Measurements from ENCODE around the gene ARHGAP24.

The ARHGAP24 gene

GRCh38 chr4:85867271-85867670, 392.3 kb downstream of the ARHGAP24 start:
- H2AFZ ChIP-seq (ENCODE audit: low read depth, low read length, severe bottlenecking) = no peak overlapping the region
- no peaks in the 10 kb centered on the region for H3K36me3 ChIP-seq (ENCODE audit: low read length)
- H3K9me2 ChIP-seq (replicated peaks; ENCODE audit: insufficient read depth, low read length) = no peaks in the 10 kb centered on the region
- no peaks in the 10 kb centered on the region for H3F3A ChIP-seq (ENCODE audit: insufficient read depth)
- H3K27me3 ChIP-seq (ENCODE audit: low read length) = no peaks in the 10 kb centered on the region
- no peaks in the 10 kb centered on the region for H3K79me2 ChIP-seq (ENCODE audit: insufficient read depth, low read length)
- H3K4me2 ChIP-seq (ENCODE audit: low read depth, low read length, poor library complexity, severe bottlenecking) = no peak overlapping the region
- H4K20me1 ChIP-seq (ENCODE audit: low read depth, low read length) = no peaks in the 10 kb centered on the region
- no peak overlapping the region for H3K4me3 ChIP-seq (ENCODE audit: insufficient read depth, low read length, poor library complexity, severe bottlenecking)
- no peaks in the 10 kb centered on the region for H3K9me3 ChIP-seq (ENCODE audit: insufficient read depth, low read length)
- TF ChIP-seq CTCF (IDR thresholded peaks at IDR 0.05; ENCODE audit: insufficient read depth, low read length, poor library complexity, severe bottlenecking) (no peak), EZH2phosphoT487 (conservative IDR thresholded peaks at IDR 0.05; ENCODE audit: low read length) (no peak)
- no peak overlapping the region for H3K9ac ChIP-seq (ENCODE audit: low read length)
- H3K27ac ChIP-seq (ENCODE audit: low read depth, low read length) = no peak overlapping the region

GRCh38 chr4:85869181-85869580, 394.2 kb downstream of the ARHGAP24 start:
- Histone ChIP-seq H3K27ac (ENCODE audit: low read depth, low read length) (no peak overlapping the region), H3K36me3 (ENCODE audit: low read length) (no peaks in the 10 kb centered on the region), H3K9me2 (replicated peaks; ENCODE audit: insufficient read depth, low read length) (no peaks in the 10 kb centered on the region), H3K4me2 (ENCODE audit: low read depth, low read length, poor library complexity, severe bottlenecking) (no peak overlapping the region), H3K79me2 (ENCODE audit: insufficient read depth, low read length) (no peaks in the 10 kb centered on the region), H3K4me3 (ENCODE audit: insufficient read depth, low read length, poor library complexity, severe bottlenecking) (no peak overlapping the region), H3K27me3 (ENCODE audit: low read length) (no peaks in the 10 kb centered on the region), H3K9me3 (ENCODE audit: insufficient read depth, low read length) (no peaks in the 10 kb centered on the region), H2AFZ (ENCODE audit: low read depth, low read length, severe bottlenecking) (no peak overlapping the region), H4K20me1 (ENCODE audit: low read depth, low read length) (no peaks in the 10 kb centered on the region), H3K9ac (ENCODE audit: low read length) (no peak overlapping the region), H3F3A (ENCODE audit: insufficient read depth) (no peaks in the 10 kb centered on the region)
- no peak for TF ChIP-seq EZH2phosphoT487 (conservative IDR thresholded peaks at IDR 0.05; ENCODE audit: low read length)
- TF ChIP-seq CTCF (IDR thresholded peaks at IDR 0.05; ENCODE audit: insufficient read depth, low read length, poor library complexity, severe bottlenecking) = no peak

- no peaks in the 10 kb centered on the region for H3F3A ChIP-seq (ENCODE audit: insufficient read depth)
- no peak overlapping the region for H3K4me3 ChIP-seq (ENCODE audit: insufficient read depth, low read length, poor library complexity, severe bottlenecking)
- H3K36me3 ChIP-seq (ENCODE audit: low read length) = no peaks in the 10 kb centered on the region
- TF ChIP-seq CTCF (IDR thresholded peaks at IDR 0.05; ENCODE audit: insufficient read depth, low read length, poor library complexity, severe bottlenecking) = no peak
- no peak for TF ChIP-seq EZH2phosphoT487 (conservative IDR thresholded peaks at IDR 0.05; ENCODE audit: low read length)
- H3K9me3 ChIP-seq (ENCODE audit: insufficient read depth, low read length) = no peaks in the 10 kb centered on the region
- no peak overlapping the region for H3K9ac ChIP-seq (ENCODE audit: low read length)
- H3K27ac ChIP-seq (ENCODE audit: low read depth, low read length) = no peak overlapping the region
- H3K9me2 ChIP-seq (replicated peaks; ENCODE audit: insufficient read depth, low read length) = no peaks in the 10 kb centered on the region
- H2AFZ ChIP-seq (ENCODE audit: low read depth, low read length, severe bottlenecking) = no peak overlapping the region
- no peaks in the 10 kb centered on the region for H3K27me3 ChIP-seq (ENCODE audit: low read length)
- H3K4me2 ChIP-seq (ENCODE audit: low read depth, low read length, poor library complexity, severe bottlenecking) = no peak overlapping the region
- no peaks in the 10 kb centered on the region for H4K20me1 ChIP-seq (ENCODE audit: low read depth, low read length)
- no peaks in the 10 kb centered on the region for H3K79me2 ChIP-seq (ENCODE audit: insufficient read depth, low read length)
Observed at GRCh38 chr4:85870298-85871083, 395.5 kb downstream of the ARHGAP24 start.
